22Rv1 (cell line): ENCODE measurements around the gene TRIM71.

Experiments used
- ZFX ChIP-seq: fragments of 450-650 bp; IDR thresholded peaks from 2 replicates; pipeline ENCODE4 v1.6.1; 2017; ENCODE audit warnings: antibody characterized with exemption, borderline replicate concordance
- TF ChIP-seq, protein P1 (sequence below): fragments of 450-650 bp; IDR thresholded peaks from 2 replicates; pipeline ENCODE4 v1.5.1; 2017; ENCODE audit warnings: mild to moderate bottlenecking

DNA sequence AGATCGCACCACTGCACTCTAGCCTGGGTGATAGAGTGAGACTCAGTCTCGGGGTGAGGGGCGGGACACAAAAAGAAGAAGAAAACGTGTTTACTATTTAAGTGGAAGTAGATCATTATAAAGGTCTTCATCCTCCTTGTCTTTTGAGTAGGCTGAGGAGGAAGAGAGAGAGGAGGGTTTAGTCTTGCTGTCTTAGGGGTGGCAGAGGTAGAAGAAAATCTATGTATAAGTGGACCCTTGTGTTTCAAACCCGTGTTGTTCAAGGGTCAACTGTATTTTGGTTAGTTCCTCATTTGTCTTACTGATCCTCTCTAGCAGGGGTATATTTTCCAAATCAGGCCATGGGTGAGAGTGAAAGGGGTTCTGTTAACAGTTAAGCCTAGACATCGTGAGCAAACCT, 40.1 kb downstream of the TRIM71 start:
- TF ChIP-seq, protein P1, sequence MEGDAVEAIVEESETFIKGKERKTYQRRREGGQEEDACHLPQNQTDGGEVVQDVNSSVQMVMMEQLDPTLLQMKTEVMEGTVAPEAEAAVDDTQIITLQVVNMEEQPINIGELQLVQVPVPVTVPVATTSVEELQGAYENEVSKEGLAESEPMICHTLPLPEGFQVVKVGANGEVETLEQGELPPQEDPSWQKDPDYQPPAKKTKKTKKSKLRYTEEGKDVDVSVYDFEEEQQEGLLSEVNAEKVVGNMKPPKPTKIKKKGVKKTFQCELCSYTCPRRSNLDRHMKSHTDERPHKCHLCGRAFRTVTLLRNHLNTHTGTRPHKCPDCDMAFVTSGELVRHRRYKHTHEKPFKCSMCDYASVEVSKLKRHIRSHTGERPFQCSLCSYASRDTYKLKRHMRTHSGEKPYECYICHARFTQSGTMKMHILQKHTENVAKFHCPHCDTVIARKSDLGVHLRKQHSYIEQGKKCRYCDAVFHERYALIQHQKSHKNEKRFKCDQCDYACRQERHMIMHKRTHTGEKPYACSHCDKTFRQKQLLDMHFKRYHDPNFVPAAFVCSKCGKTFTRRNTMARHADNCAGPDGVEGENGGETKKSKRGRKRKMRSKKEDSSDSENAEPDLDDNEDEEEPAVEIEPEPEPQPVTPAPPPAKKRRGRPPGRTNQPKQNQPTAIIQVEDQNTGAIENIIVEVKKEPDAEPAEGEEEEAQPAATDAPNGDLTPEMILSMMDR, result no peak
- TF ChIP-seq ZFX, result no peak
